ENCODE data around the gene GRK2. TPM values are rescaled to one million over a fixed set of nuclear protein-coding genes. Genes with fewer than 3 reads are reported as not detected.

Gene GRK2
- total and polyA plus RNA-seq, 9 of the 15 experiments (the other 6 are each of a cell fraction or from before 2014, with no cell fraction given): 0.24 to 95.8 (median 56.5) TPM

DNA sequence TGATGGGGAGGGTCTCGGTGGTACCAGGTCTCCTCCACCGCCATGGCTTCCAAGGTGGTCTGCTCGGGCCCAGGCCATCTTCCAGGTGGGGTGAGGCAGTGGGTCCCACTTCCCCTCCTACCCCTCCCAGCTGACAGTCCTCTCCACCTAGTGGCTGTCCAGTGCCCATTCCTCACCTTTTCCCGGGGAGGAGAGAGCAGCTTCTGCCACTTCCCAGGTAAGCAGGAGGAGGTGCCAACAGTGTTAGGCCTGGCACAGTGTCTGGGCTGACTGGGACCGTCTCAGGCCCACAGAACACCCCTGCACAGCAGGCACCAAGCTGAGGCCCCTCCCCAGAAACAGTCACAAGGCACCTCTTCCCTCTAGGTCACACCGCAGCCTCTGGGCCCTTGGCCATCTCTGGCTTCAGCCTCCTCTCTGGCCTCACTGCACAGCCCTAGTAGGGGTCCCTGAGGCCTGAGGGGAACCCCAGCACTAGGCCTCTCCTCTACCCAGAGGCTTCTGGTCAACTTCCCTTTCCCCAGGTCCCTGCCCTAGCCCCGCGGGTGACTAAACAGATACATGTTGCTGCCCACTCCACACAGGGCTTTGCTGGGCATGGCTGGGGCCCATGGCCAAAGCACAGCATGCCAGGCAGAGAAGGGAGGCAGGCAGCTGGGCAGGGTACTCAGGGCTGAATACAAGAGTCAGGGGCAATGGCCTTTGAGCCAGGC, 20.5 kb downstream of the GRK2 start (continued):
- TF ChIP-seq, protein P1, sequence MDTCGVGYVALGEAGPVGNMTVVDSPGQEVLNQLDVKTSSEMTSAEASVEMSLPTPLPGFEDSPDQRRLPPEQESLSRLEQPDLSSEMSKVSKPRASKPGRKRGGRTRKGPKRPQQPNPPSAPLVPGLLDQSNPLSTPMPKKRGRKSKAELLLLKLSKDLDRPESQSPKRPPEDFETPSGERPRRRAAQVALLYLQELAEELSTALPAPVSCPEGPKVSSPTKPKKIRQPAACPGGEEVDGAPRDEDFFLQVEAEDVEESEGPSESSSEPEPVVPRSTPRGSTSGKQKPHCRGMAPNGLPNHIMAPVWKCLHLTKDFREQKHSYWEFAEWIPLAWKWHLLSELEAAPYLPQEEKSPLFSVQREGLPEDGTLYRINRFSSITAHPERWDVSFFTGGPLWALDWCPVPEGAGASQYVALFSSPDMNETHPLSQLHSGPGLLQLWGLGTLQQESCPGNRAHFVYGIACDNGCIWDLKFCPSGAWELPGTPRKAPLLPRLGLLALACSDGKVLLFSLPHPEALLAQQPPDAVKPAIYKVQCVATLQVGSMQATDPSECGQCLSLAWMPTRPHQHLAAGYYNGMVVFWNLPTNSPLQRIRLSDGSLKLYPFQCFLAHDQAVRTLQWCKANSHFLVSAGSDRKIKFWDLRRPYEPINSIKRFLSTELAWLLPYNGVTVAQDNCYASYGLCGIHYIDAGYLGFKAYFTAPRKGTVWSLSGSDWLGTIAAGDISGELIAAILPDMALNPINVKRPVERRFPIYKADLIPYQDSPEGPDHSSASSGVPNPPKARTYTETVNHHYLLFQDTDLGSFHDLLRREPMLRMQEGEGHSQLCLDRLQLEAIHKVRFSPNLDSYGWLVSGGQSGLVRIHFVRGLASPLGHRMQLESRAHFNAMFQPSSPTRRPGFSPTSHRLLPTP (IDR thresholded peaks at IDR 0.05; ENCODE audit: borderline replicate concordance, extremely low read depth, insufficient read length): no peak
- TF ChIP-seq, protein P2, sequence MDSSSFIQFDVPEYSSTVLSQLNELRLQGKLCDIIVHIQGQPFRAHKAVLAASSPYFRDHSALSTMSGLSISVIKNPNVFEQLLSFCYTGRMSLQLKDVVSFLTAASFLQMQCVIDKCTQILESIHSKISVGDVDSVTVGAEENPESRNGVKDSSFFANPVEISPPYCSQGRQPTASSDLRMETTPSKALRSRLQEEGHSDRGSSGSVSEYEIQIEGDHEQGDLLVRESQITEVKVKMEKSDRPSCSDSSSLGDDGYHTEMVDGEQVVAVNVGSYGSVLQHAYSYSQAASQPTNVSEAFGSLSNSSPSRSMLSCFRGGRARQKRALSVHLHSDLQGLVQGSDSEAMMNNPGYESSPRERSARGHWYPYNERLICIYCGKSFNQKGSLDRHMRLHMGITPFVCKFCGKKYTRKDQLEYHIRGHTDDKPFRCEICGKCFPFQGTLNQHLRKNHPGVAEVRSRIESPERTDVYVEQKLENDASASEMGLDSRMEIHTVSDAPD (CRISPR knock-in tag; IDR thresholded peaks at IDR 0.05): no peak
- TF ChIP-seq, protein P3, sequence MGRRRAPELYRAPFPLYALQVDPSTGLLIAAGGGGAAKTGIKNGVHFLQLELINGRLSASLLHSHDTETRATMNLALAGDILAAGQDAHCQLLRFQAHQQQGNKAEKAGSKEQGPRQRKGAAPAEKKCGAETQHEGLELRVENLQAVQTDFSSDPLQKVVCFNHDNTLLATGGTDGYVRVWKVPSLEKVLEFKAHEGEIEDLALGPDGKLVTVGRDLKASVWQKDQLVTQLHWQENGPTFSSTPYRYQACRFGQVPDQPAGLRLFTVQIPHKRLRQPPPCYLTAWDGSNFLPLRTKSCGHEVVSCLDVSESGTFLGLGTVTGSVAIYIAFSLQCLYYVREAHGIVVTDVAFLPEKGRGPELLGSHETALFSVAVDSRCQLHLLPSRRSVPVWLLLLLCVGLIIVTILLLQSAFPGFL (CRISPR knock-in tag; IDR thresholded peaks at IDR 0.05): no peak
- no peak for TF ChIP-seq HCFC1 (IDR thresholded peaks at IDR 0.05; ENCODE audit: low read depth, low read length)
- TF ChIP-seq MAFG (tag; conservative IDR thresholded peaks at IDR 0.05): no peak
- no peak for TF ChIP-seq COPS2 (conservative IDR thresholded peaks at IDR 0.05)
- TF ChIP-seq, protein P4, sequence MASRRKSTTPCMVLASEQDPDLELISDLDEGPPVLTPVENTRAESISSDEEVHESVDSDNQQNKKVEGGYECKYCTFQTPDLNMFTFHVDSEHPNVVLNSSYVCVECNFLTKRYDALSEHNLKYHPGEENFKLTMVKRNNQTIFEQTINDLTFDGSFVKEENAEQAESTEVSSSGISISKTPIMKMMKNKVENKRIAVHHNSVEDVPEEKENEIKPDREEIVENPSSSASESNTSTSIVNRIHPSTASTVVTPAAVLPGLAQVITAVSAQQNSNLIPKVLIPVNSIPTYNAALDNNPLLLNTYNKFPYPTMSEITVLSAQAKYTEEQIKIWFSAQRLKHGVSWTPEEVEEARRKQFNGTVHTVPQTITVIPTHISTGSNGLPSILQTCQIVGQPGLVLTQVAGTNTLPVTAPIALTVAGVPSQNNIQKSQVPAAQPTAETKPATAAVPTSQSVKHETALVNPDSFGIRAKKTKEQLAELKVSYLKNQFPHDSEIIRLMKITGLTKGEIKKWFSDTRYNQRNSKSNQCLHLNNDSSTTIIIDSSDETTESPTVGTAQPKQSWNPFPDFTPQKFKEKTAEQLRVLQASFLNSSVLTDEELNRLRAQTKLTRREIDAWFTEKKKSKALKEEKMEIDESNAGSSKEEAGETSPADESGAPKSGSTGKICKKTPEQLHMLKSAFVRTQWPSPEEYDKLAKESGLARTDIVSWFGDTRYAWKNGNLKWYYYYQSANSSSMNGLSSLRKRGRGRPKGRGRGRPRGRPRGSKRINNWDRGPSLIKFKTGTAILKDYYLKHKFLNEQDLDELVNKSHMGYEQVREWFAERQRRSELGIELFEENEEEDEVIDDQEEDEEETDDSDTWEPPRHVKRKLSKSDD (conservative IDR thresholded peaks at IDR 0.05; ENCODE audit: low read length): no peak
- 0 out of 2 replicates have a peak, but pooled peaks have one; percentile 13 for TF ChIP-seq POLR2A (conservative IDR thresholded peaks at IDR 0.05)

Data from K562 (cell line).